HEK293 (cell line): ENCODE data around the gene SOAT2.
A peak's percentile ranks its signal among the peaks of the same experiment; 100 is the strongest.

Source experiments
- CTCF ChIA-PET: fragments of 350-600 bp; formaldehyde crosslinking; extraction: SDS; loops from one replicate; lab custom pipeline; 2021; ENCODE audit warnings: antibody characterized with exemption; lab: Yijun Ruan, JAX
- POLR2A ChIA-PET: fragments of 300-600 bp; formaldehyde crosslinking; extraction: SDS; loops from one replicate; lab custom pipeline; 2020; ENCODE audit warnings: antibody characterized with exemption, inconsistent platforms; lab: Yijun Ruan, JAX
- H3K27ac ChIP-seq: fragments of 200-500 bp; sonication (Bioruptor generic); 2 replicates; pipeline ENCODE4 v1.5.1; 2014; ENCODE audit warnings: low read depth, low read length, control low read depth, inconsistent platforms; ENCODE audit errors: extremely low read depth
- H3K36me3 ChIP-seq, 2 experiments: fragments of 200-500 bp in 1 of 2; sonication (Bioruptor generic) in 1 of 2; 1 replicate in 1 of 2; 2 replicates in 1 of 2; pipeline ENCODE4 v1.5.1; 2014 to 2017; ENCODE audit warnings: inconsistent platforms in 2 of 2, low read length in 2 of 2; ENCODE audit not compliant: control insufficient read depth in 2 of 2, insufficient read depth in 1 of 2
- H3K4me1 ChIP-seq: fragments of 200-500 bp; sonication (Bioruptor generic); 2 replicates; pipeline ENCODE4 v1.5.1; 2014; ENCODE audit warnings: mild to moderate bottlenecking, low read length, inconsistent platforms; ENCODE audit not compliant: control insufficient read depth, insufficient read depth
- H3K4me3 ChIP-seq: 2 replicates; pipeline ENCODE4 v1.5.1; 2011; ENCODE audit warnings: low read depth, mild to moderate bottlenecking, control low read depth, low read length, moderate library complexity
- H3K9me3 ChIP-seq: fragments of 200-500 bp; sonication (Bioruptor generic); 2 replicates; pipeline ENCODE4 v1.5.1; 2014; ENCODE audit warnings: low read depth, low read length, inconsistent platforms; ENCODE audit not compliant: control insufficient read depth, insufficient read depth
- EGR2 ChIP-seq: fragments of 450-650 bp; formaldehyde crosslinking; IDR thresholded peaks from 2 replicates; pipeline ENCODE4 v1.5.1; 2016; ENCODE audit warnings: low read depth, missing biosample characterization, missing genetic modification characterization
- GFI1B ChIP-seq: fragments of 450-650 bp; formaldehyde crosslinking; IDR thresholded peaks from 2 replicates; pipeline ENCODE4 v1.5.1; 2016; ENCODE audit warnings: missing biosample characterization, missing genetic modification characterization
- HOXD13 ChIP-seq: sonication (generic); formaldehyde crosslinking; IDR thresholded peaks from 2 replicates; pipeline ENCODE4 v1.8.0; 2022; ENCODE audit warnings: missing genetic modification reagents, borderline replicate concordance
- IKZF3 ChIP-seq: fragments of 450-650 bp; IDR thresholded peaks from 2 replicates; pipeline ENCODE4 v1.5.0; 2018; ENCODE audit warnings: missing biosample characterization, mild to moderate bottlenecking, missing genetic modification characterization, moderate library complexity
- INSM2 ChIP-seq: fragments of 450-650 bp; formaldehyde crosslinking; IDR thresholded peaks from 2 replicates; pipeline ENCODE4 v1.5.1; 2016; ENCODE audit warnings: missing biosample characterization, missing genetic modification characterization
- MEIS1 ChIP-seq: sonication (generic); formaldehyde crosslinking; IDR thresholded peaks from 2 replicates; pipeline ENCODE4 v1.8.1; 2022; ENCODE audit warnings: missing genetic modification reagents, mild to moderate bottlenecking, borderline replicate concordance
- MZF1 ChIP-seq: fragments of 450-650 bp; formaldehyde crosslinking; IDR thresholded peaks from 2 replicates; pipeline ENCODE4 v1.5.1; 2017; ENCODE audit warnings: missing biosample characterization, missing genetic modification characterization, borderline replicate concordance
- PATZ1 ChIP-seq: fragments of 450-650 bp; formaldehyde crosslinking; IDR thresholded peaks from 2 replicates; pipeline ENCODE4 v1.5.1; 2016; ENCODE audit warnings: missing biosample characterization, missing genetic modification characterization
- PRDM1 ChIP-seq: fragments of 450-650 bp; formaldehyde crosslinking; IDR thresholded peaks from 2 replicates; pipeline ENCODE4; 2016; ENCODE audit warnings: missing biosample characterization, missing genetic modification characterization
- SP7 ChIP-seq: fragments of 450-650 bp; formaldehyde crosslinking; IDR thresholded peaks from 2 replicates; pipeline ENCODE4 v1.5.1; 2016; ENCODE audit warnings: missing biosample characterization, missing genetic modification characterization
- WT1 ChIP-seq: fragments of 450-650 bp; formaldehyde crosslinking; IDR thresholded peaks from 2 replicates; pipeline ENCODE4 v1.5.1; 2016; ENCODE audit warnings: missing biosample characterization, missing genetic modification characterization
- ZBTB11 ChIP-seq: fragments of 450-650 bp; formaldehyde crosslinking; conservative IDR thresholded peaks from 2 replicates; pipeline ENCODE4 v1.5.1; 2016; ENCODE audit warnings: low read depth, missing biosample characterization, missing genetic modification characterization
- ZBTB48 ChIP-seq: fragments of 450-650 bp; formaldehyde crosslinking; IDR thresholded peaks from 2 replicates; pipeline ENCODE4 v1.5.1; 2016; ENCODE audit warnings: missing biosample characterization, missing genetic modification characterization
- ZFHX2 ChIP-seq: fragments of 450-650 bp; formaldehyde crosslinking; conservative IDR thresholded peaks from 2 replicates; pipeline ENCODE4 v1.5.1; 2016; ENCODE audit warnings: missing biosample characterization, missing genetic modification characterization
- ZNF169 ChIP-seq: fragments of 450-650 bp; formaldehyde crosslinking; IDR thresholded peaks from 2 replicates; pipeline ENCODE4 v1.5.1; 2016; ENCODE audit warnings: missing biosample characterization, missing genetic modification characterization
- ZNF202 ChIP-seq: fragments of 450-650 bp; formaldehyde crosslinking; IDR thresholded peaks from 2 replicates; pipeline ENCODE4 v1.5.1; 2016; ENCODE audit warnings: missing biosample characterization, missing genetic modification characterization, borderline replicate concordance
- ZNF335 ChIP-seq: fragments of 450-650 bp; formaldehyde crosslinking; conservative IDR thresholded peaks from 2 replicates; pipeline ENCODE4 v1.5.1; 2016; ENCODE audit warnings: missing biosample characterization, missing genetic modification characterization
- ZNF473 ChIP-seq: fragments of 450-650 bp; formaldehyde crosslinking; IDR thresholded peaks from 2 replicates; pipeline ENCODE4 v1.5.1; 2017; ENCODE audit warnings: missing biosample characterization, missing genetic modification characterization
- ZNF513 ChIP-seq: fragments of 450-650 bp; IDR thresholded peaks from 2 replicates; pipeline ENCODE4 v1.5.1; 2018; ENCODE audit warnings: missing biosample characterization, missing genetic modification characterization
- ZNF518A ChIP-seq: fragments of 450-650 bp; formaldehyde crosslinking; conservative IDR thresholded peaks from 2 replicates; pipeline ENCODE4 v1.5.1; 2016; ENCODE audit warnings: low read depth, missing biosample characterization, missing genetic modification characterization
- ZNF558 ChIP-seq: fragments of 450-650 bp; formaldehyde crosslinking; IDR thresholded peaks from 2 replicates; pipeline ENCODE4 v1.5.1; 2016; ENCODE audit warnings: missing biosample characterization, missing genetic modification characterization
- ZNF561 ChIP-seq: fragments of 450-650 bp; IDR thresholded peaks from 2 replicates; pipeline ENCODE4 v1.5.1; 2018; ENCODE audit warnings: missing biosample characterization, missing genetic modification characterization, borderline replicate concordance
- ZNF623 ChIP-seq: fragments of 450-650 bp; formaldehyde crosslinking; IDR thresholded peaks from 2 replicates; pipeline ENCODE4 v1.5.1; 2016; ENCODE audit warnings: missing biosample characterization, missing genetic modification characterization
- ZNF76 ChIP-seq: fragments of 450-650 bp; formaldehyde crosslinking; IDR thresholded peaks from 2 replicates; pipeline ENCODE4; 2016; ENCODE audit warnings: low read depth, missing biosample characterization, missing genetic modification characterization, borderline replicate concordance

The SOAT2 gene

GRCh38 chr12:53171725-53172329 lies 68.5 kb downstream of the SOAT2 start:
- Histone ChIP-seq H3K27ac (peak overlapping the region; percentile 35; the same call in 1 of the 2 replicates), H3K4me1 (peaks cover 14% of the 10 kb centered on the region), H3K36me3 (peaks cover 0 to 20% of the 10 kb centered on the region in 2 experiments; a peak in 2 of 3 replicates), H3K4me3 (no peak overlapping the region), H3K9me3 (no peaks in the 10 kb centered on the region)
- ChIA-PET CTCF (interaction anchor here (0.7 to 6.2 kb wide), 3 partner anchors 12 to 149 kb away, joined by 3 to 52 read pairs (median 3); no protein-coding TSS in a partner anchor), POLR2A (interaction anchor here (1.5 to 2.9 kb wide), 4 partner anchors 9 to 124 kb away, joined by 3 to 18 read pairs (median 4); partner anchors contain the start of genes CSAD and ZNF740)
- peak; percentile 49 for TF ChIP-seq SP7 (tag by site-specific recombination)
- TF ChIP-seq INSM2 (tag by site-specific recombination): no peak
- no peak for TF ChIP-seq ZNF623 (tag by site-specific recombination)
- TF ChIP-seq ZNF335 (tag by site-specific recombination): peak; percentile 53; the same call in 1 of the 2 replicates
- TF ChIP-seq MZF1: no peak; the same call in 1 of the 2 replicates
- TF ChIP-seq PRDM1 (tag by site-specific recombination): peak; percentile 98
- peak; percentile 30; the same call in 1 of the 2 replicates for TF ChIP-seq PATZ1 (tag by site-specific recombination)
- TF ChIP-seq ZNF76 (tag by site-specific recombination): no peak
- no peak for TF ChIP-seq GFI1B
- no peak for TF ChIP-seq ZNF558 (tag by site-specific recombination)
- TF ChIP-seq ZFHX2 (tag by site-specific recombination): peak; percentile 65
- TF ChIP-seq ZNF513 (tag by site-specific recombination): no peak
- TF ChIP-seq ZBTB48 (tag by site-specific recombination): peak; percentile 69; the same call in 1 of the 2 replicates
- peak; percentile 54 for TF ChIP-seq EGR2 (tag by site-specific recombination)
- TF ChIP-seq ZNF202 (tag by site-specific recombination): no peak
- TF ChIP-seq ZBTB11 (tag by site-specific recombination): no peak
- TF ChIP-seq MEIS1 (CRISPR knock-in tag): no peak
- no peak for TF ChIP-seq ZNF169
- TF ChIP-seq ZNF561: no peak; the same call in 1 of the 2 replicates
- peak; percentile 75 for TF ChIP-seq WT1 (tag by site-specific recombination)
- TF ChIP-seq HOXD13 (CRISPR knock-in tag): peak; percentile 43; the same call in 1 of the 2 replicates
- no peak for TF ChIP-seq IKZF3 (tag by site-specific recombination)
- no peak for TF ChIP-seq ZNF518A
- no peak for TF ChIP-seq ZNF473
